Thyroid gland (tissue), 4 donors: ENCODE results near the gene PCP4L1.

Experiments
- POLR2A ChIP-seq, 2 donors: fragments of 450-650 bp; IDR thresholded peaks; one replicate each; pipeline ENCODE4 v1.6.1; 2017; ENCODE audit warnings: antibody characterized with exemption in 2 of 2, mild to moderate bottlenecking in 2 of 2, moderate library complexity in 1 of 2
- TF ChIP-seq, protein P1 (sequence below), 6 experiments: fragments of 200-600 bp in 3 of 6; fragments of 450-650 bp in 3 of 6; sonication (generic) in 3 of 6; IDR thresholded peaks; one replicate each; pipeline ENCODE4 v1.5.1; 2016 to 2019; ENCODE audit warnings: antibody characterized with exemption in 6 of 6, mild to moderate bottlenecking in 2 of 6, inconsistent platforms in 1 of 6, moderate library complexity in 1 of 6

DNA sequence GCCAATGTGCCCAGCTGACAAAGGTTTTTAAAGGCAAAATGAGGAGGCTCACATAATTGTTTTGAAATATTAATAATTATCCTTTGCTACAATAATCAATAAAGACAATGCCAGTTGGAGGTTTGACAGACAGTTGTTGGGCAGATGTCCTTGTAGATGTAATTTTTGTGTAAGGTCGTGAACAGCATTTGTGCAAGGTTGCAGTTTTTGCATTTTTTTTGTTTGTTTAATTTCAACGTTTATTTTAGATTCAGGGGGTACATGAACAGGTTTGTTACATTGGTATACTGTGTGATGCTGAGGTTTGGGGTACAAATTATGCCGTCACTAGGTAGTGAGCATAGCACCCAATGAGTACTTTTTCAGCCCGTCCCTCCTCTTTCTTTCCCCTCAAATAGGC lies 41.9 kb downstream of the PCP4L1 start:
- TF ChIP-seq, protein P1, sequence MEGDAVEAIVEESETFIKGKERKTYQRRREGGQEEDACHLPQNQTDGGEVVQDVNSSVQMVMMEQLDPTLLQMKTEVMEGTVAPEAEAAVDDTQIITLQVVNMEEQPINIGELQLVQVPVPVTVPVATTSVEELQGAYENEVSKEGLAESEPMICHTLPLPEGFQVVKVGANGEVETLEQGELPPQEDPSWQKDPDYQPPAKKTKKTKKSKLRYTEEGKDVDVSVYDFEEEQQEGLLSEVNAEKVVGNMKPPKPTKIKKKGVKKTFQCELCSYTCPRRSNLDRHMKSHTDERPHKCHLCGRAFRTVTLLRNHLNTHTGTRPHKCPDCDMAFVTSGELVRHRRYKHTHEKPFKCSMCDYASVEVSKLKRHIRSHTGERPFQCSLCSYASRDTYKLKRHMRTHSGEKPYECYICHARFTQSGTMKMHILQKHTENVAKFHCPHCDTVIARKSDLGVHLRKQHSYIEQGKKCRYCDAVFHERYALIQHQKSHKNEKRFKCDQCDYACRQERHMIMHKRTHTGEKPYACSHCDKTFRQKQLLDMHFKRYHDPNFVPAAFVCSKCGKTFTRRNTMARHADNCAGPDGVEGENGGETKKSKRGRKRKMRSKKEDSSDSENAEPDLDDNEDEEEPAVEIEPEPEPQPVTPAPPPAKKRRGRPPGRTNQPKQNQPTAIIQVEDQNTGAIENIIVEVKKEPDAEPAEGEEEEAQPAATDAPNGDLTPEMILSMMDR (IDR thresholded peaks at IDR 0.05): no peak
- no peak for TF ChIP-seq POLR2A (IDR thresholded peaks at IDR 0.05)
